Measurements from ENCODE around the gene ARHGAP1. TPM values are rescaled to one million over a fixed set of nuclear protein-coding genes. Genes with fewer than 3 reads are reported as not detected.

The ARHGAP1 gene
- total and polyA plus RNA-seq, 4 donors: 26.2 to 67.6 (median 43.3) TPM

GRCh38 chr11:46637546-46637945, 62.9 kb downstream of the ARHGAP1 start:
- H3K4me1 ChIP-seq (ENCODE audit: control insufficient read depth, insufficient read depth, low read length): no peaks in the 10 kb centered on the region
- H3K36me3 ChIP-seq (ENCODE audit: control insufficient read depth, insufficient read depth, low read length): peaks cover 12% of the 10 kb centered on the region
- no peaks in the 10 kb centered on the region for H3K9me3 ChIP-seq (ENCODE audit: control insufficient read depth, insufficient read depth, low read length)
- no peak overlapping the region for H3K27ac ChIP-seq (ENCODE audit: low read depth, low read length)
- peak in 1 of 6 donors; percentile 12 for DNase-seq (ENCODE audit: low read depth in 4 of 6, low spot score in 6 of 6)
- WGBS (ENCODE audit: insufficient coverage): 58% methylated on average over 3 of the region's 5 CpGs
- H3K27me3 ChIP-seq (ENCODE audit: control insufficient read depth, insufficient read depth, low read length): no peaks in the 10 kb centered on the region
- H3K4me3 ChIP-seq (ENCODE audit: low read depth, low read length): no peak overlapping the region

- Histone ChIP-seq H3K36me3 (ENCODE audit: control insufficient read depth, insufficient read depth, low read length) (peaks cover 13% of the 10 kb centered on the region), H3K27ac (ENCODE audit: low read depth, low read length) (no peak overlapping the region), H3K4me3 (ENCODE audit: low read depth, low read length) (no peak overlapping the region), H3K27me3 (ENCODE audit: control insufficient read depth, insufficient read depth, low read length) (no peaks in the 10 kb centered on the region), H3K4me1 (ENCODE audit: control insufficient read depth, insufficient read depth, low read length) (no peaks in the 10 kb centered on the region), H3K9me3 (ENCODE audit: control insufficient read depth, insufficient read depth, low read length) (no peaks in the 10 kb centered on the region)
- 100% methylated on average over 1 of the region's 5 CpGs for WGBS (ENCODE audit: insufficient coverage)
- no peak for DNase-seq (ENCODE audit: low read depth in 4 of 6, low spot score in 6 of 6)
Measured at GRCh38 chr11:46635557-46636139, 64.8 kb downstream of the ARHGAP1 start.

- DNase-seq (ENCODE audit: low read depth in 4 of 6, low spot score in 6 of 6): no peak
- Histone ChIP-seq H3K36me3 (ENCODE audit: control insufficient read depth, insufficient read depth, low read length) (peaks cover 18% of the 10 kb centered on the region), H3K4me3 (ENCODE audit: low read depth, low read length) (no peak overlapping the region), H3K4me1 (ENCODE audit: control insufficient read depth, insufficient read depth, low read length) (no peaks in the 10 kb centered on the region), H3K27ac (ENCODE audit: low read depth, low read length) (no peak overlapping the region), H3K9me3 (ENCODE audit: control insufficient read depth, insufficient read depth, low read length) (no peaks in the 10 kb centered on the region), H3K27me3 (ENCODE audit: control insufficient read depth, insufficient read depth, low read length) (no peaks in the 10 kb centered on the region)
- 96% methylated on average over 17 of the region's 22 CpGs for WGBS (ENCODE audit: insufficient coverage)
Measured at GRCh38 chr11:46633291-46634217, 66.9 kb downstream of the ARHGAP1 start.

- WGBS (ENCODE audit: insufficient coverage): no CpG with 5 or more reads among the region's 1 CpG
- DNase-seq (ENCODE audit: low read depth in 4 of 6, low spot score in 6 of 6): no peak
- Histone ChIP-seq H3K4me3 (ENCODE audit: low read depth, low read length) (no peak overlapping the region), H3K36me3 (ENCODE audit: control insufficient read depth, insufficient read depth, low read length) (peaks cover 18% of the 10 kb centered on the region), H3K4me1 (ENCODE audit: control insufficient read depth, insufficient read depth, low read length) (no peaks in the 10 kb centered on the region), H3K27me3 (ENCODE audit: control insufficient read depth, insufficient read depth, low read length) (no peaks in the 10 kb centered on the region), H3K27ac (ENCODE audit: low read depth, low read length) (no peak overlapping the region), H3K9me3 (ENCODE audit: control insufficient read depth, insufficient read depth, low read length) (no peaks in the 10 kb centered on the region)
Measured at GRCh38 chr11:46632502-46632901, 67.9 kb downstream of the ARHGAP1 start.

- peaks cover 21% of the 10 kb centered on the region for H3K36me3 ChIP-seq (ENCODE audit: control insufficient read depth, insufficient read depth, low read length)
- no peak overlapping the region for H3K4me3 ChIP-seq (ENCODE audit: low read depth, low read length)
- no peaks in the 10 kb centered on the region for H3K27me3 ChIP-seq (ENCODE audit: control insufficient read depth, insufficient read depth, low read length)
- no CpG with 5 or more reads among the region's 2 CpGs for WGBS (ENCODE audit: insufficient coverage)
- DNase-seq (ENCODE audit: low read depth in 4 of 6, low spot score in 6 of 6): no peak
- H3K9me3 ChIP-seq (ENCODE audit: control insufficient read depth, insufficient read depth, low read length): no peaks in the 10 kb centered on the region
- no peaks in the 10 kb centered on the region for H3K4me1 ChIP-seq (ENCODE audit: control insufficient read depth, insufficient read depth, low read length)
- no peak overlapping the region for H3K27ac ChIP-seq (ENCODE audit: low read depth, low read length)
Measured at GRCh38 chr11:46631676-46632075, 68.7 kb downstream of the ARHGAP1 start.

GRCh38 chr11:46630237-46630636, 70.2 kb downstream of the ARHGAP1 start:
- Histone ChIP-seq H3K4me3 (ENCODE audit: low read depth, low read length) (no peak overlapping the region), H3K9me3 (ENCODE audit: control insufficient read depth, insufficient read depth, low read length) (no peaks in the 10 kb centered on the region), H3K27ac (ENCODE audit: low read depth, low read length) (no peak overlapping the region), H3K4me1 (ENCODE audit: control insufficient read depth, insufficient read depth, low read length) (no peaks in the 10 kb centered on the region), H3K36me3 (ENCODE audit: control insufficient read depth, insufficient read depth, low read length) (peaks cover 29% of the 10 kb centered on the region), H3K27me3 (ENCODE audit: control insufficient read depth, insufficient read depth, low read length) (no peaks in the 10 kb centered on the region)
- no CpG with 5 or more reads among the region's 1 CpG for WGBS (ENCODE audit: insufficient coverage)
- no peak for DNase-seq (ENCODE audit: low read depth in 4 of 6, low spot score in 6 of 6)

- Histone ChIP-seq H3K27ac (ENCODE audit: low read depth, low read length) (no peak overlapping the region), H3K4me3 (ENCODE audit: low read depth, low read length) (no peak overlapping the region), H3K4me1 (ENCODE audit: control insufficient read depth, insufficient read depth, low read length) (no peaks in the 10 kb centered on the region), H3K27me3 (ENCODE audit: control insufficient read depth, insufficient read depth, low read length) (no peaks in the 10 kb centered on the region), H3K9me3 (ENCODE audit: control insufficient read depth, insufficient read depth, low read length) (no peaks in the 10 kb centered on the region), H3K36me3 (ENCODE audit: control insufficient read depth, insufficient read depth, low read length) (peaks cover 32% of the 10 kb centered on the region)
- no peak for DNase-seq (ENCODE audit: low read depth in 4 of 6, low spot score in 6 of 6)
- no CpG with 5 or more reads among the region's 6 CpGs for WGBS (ENCODE audit: insufficient coverage)
Measured at GRCh38 chr11:46628961-46629360, 71.5 kb downstream of the ARHGAP1 start.

Other genes with a start within 250 kb of the ARHGAP1 start
- gene AMBRA1, start 106.6 kb downstream of the ARHGAP1 start, total RNA-seq: 10 to 100 TPM; 21.3 to 28.0 TPM
- 10 to 100 TPM; 28.8 to 29.6 TPM for gene AMBRA1, start 106.6 kb downstream of the ARHGAP1 start, polyA plus RNA-seq (ENCODE audit: insufficient read length in 2 of 2)
- gene HARBI1, start 83.4 kb downstream of the ARHGAP1 start, total RNA-seq: 1 to 10 TPM; 4.2 to 6.2 TPM
- 1 to 10 TPM; 5.7 to 5.9 TPM for gene HARBI1, start 83.4 kb downstream of the ARHGAP1 start, polyA plus RNA-seq (ENCODE audit: insufficient read length in 2 of 2)
- gene ATG13, start 83.1 kb downstream of the ARHGAP1 start, total RNA-seq: 10 to 100 TPM; 40.7 to 68.9 TPM
- 10 to 100 TPM; 70.7 to 74.0 TPM for gene ATG13, start 83.1 kb downstream of the ARHGAP1 start, polyA plus RNA-seq (ENCODE audit: insufficient read length in 2 of 2)
- gene ZNF408, start 412 bp upstream of the ARHGAP1 start, total RNA-seq: 1 to 10 TPM; 2.2 to 7.5 TPM
- gene ZNF408, start 412 bp upstream of the ARHGAP1 start, polyA plus RNA-seq (ENCODE audit: insufficient read length in 2 of 2): 10 to 100 TPM; 12.3 to 12.7 TPM
- gene F2, start 18.6 kb upstream of the ARHGAP1 start, total RNA-seq: under 1 TPM in 1 of 2 donors, not detected in 1; 0.39 TPM
- under 1 TPM in 1 of 2 donors, not detected in 1; 0.29 TPM for gene F2, start 18.6 kb upstream of the ARHGAP1 start, polyA plus RNA-seq (ENCODE audit: insufficient read length in 2 of 2)
- 100 to 1,000 TPM in 1 of 2 donors, 10 to 100 TPM in 1; 96.2 to 187 TPM for gene CKAP5, start 145.7 kb upstream of the ARHGAP1 start, total RNA-seq
- 100 to 1,000 TPM; 119 to 137 TPM for gene CKAP5, start 145.7 kb upstream of the ARHGAP1 start, polyA plus RNA-seq (ENCODE audit: insufficient read length in 2 of 2)
- 10 to 100 TPM; 17.7 to 28.5 TPM for gene LRP4, start 217.9 kb upstream of the ARHGAP1 start, total RNA-seq
- 10 to 100 TPM; 62.4 to 72.9 TPM for gene LRP4, start 217.9 kb upstream of the ARHGAP1 start, polyA plus RNA-seq (ENCODE audit: insufficient read length in 2 of 2)
- 10 to 100 TPM; 46.6 to 49.2 TPM for gene CSTPP1, start 236.1 kb upstream of the ARHGAP1 start, total RNA-seq
- 100 to 1,000 TPM in 1 of 2 donors, 10 to 100 TPM in 1; 95.4 to 104 TPM for gene CSTPP1, start 236.1 kb upstream of the ARHGAP1 start, polyA plus RNA-seq (ENCODE audit: insufficient read length in 2 of 2)

Data from spinal cord (tissue), 10 donors.